ENCODE measurements around the gene TAF12.
"Not testable (repeated sequence)": the region's sequence is repeated elsewhere in the genome, so short reads cannot be mapped to it uniquely, and the experiment has no call there.

Gene TAF12, protein sequence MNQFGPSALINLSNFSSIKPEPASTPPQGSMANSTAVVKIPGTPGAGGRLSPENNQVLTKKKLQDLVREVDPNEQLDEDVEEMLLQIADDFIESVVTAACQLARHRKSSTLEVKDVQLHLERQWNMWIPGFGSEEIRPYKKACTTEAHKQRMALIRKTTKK

DNA sequence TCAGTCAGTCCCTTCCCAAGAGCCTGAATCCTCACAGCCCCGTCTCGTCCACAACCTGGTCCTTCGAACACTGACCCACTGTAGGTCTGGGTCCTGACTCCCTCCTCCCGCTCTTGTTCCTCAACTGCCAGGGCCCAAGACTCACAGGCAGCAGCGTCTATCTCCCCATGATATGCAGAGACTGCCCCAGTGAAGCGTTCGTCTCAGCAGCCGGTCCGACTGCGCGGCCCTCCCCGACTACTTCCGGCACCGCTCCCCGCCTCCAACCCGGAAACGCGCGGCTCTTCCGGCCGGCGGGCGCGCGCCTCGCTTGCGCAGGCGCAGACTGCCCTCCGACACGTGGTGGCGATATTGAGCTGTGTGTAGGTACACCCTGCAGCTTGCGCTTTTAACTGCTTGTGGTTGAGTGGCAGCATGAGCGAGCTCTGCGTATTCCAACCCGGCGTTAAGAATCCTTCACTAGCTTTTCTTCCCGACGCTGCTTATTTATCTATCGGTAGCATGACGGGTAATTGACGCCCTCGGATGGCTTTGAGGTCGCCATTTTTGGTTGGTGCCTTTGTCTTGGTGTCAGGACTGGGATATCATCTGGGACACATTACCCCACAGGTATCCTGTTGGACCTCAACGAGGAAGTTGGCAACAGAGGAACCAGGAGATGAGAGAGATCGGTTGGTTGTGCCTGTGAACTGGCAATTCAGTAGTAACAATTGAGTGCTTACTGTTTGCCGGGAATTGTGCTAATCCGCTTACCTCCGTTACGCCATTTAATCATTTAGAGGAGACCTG, at the start of gene TAF12:
TAF12 (minus strand) TSS at position 221 of the 789 bp plus-strand sequence. CDS start 20,986 bp downstream, outside the sequence.
- DNase-seq = peak; percentile 96

DNA sequence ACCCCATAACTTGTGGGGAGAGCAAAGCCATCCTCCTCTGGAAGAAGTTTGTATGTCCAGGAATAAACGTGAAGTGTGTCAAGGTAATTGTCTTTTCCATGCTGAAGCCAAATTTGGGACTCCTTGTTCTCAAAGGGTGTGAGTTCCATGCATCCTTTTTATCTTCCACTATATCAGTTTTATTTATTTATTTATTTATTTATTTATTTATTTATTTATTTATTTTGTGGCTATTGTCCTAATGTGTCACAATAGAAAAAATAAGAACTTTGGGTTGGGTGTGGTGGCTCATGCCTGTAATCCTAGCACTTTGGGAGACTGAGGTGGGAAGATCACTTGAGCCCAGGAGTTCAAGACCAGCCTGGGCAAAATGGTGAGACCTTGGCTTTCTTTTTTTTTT, 48.8 kb upstream of the TAF12 start:
- not testable (repeated sequence) for DNase-seq

DNA sequence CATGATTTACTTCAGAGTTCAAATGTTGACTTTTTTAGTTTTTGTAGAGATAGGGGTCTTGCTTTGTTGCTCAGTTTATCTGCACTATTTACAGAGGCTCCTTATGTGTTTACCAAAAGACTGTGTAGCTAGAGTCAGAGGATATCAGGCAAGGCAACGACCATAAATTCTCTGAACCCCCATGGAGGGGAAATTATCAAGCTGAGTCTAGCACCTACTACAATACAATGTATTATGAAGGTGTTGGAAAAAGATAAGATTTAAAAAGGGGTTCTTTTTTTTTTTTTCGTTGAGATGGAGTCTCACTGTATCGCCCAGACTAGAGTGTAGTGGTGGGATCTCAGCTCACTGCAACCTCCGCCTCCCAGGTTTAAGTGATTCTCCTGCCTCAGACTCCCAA, 42.1 kb upstream of the TAF12 start:
- DNase-seq = no peak

DNA sequence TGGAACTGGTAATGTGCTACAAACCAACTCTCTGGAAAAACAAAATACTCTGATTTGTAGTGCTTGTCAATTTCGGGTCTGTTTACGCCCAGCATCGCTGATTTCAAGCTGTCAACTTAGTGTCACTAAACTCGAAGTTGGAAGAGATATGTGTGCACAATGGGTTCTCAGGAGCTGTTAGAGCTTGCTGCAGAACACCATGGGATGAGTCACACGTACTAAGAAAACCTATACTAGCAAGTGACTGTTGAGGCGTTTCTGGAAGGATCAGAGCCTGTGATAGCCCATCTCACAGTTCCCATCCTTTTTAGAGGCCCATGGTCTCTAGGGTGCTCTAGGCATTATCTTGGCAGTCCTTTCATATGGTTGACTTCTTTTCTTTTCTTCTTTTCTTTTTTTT, 40.0 kb upstream of the TAF12 start:
- DNase-seq = peak; percentile 7

DNA sequence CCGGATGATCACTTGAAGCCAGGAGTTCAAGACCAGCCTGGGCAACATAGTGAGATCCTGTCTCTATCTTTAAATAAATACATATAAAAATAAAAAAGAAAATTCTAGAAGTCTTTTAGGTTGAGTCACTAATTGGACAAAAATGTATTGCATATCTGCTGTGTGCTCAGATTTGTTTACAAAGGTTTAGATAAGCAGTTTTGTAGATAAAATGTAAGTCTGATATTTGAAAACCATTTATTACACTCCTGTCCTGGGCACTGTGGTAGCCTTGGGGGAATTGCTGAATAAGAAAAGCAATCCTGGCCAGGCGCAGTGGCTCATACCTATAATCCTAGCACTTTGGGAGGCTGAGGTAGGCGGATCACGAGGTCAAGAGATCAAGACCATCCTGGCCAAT, 37.3 kb upstream of the TAF12 start:
- no peak for DNase-seq

DNA sequence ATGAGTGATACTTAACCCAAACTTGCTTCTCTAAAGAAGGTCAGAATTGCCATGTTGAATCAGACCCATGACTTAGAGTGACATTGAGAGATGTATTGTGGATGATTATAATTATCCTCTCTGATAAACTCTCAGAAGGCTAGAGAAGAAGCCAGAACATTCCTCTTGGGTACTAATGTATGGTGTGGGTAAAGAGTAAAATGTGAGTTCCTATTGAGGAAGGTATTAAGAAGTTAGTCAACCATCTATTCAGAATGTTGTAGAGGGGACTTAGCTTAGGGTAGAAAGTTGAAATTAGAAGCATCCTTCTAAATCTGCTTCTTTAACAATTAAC, 33.0 kb upstream of the TAF12 start:
- no peak for DNase-seq

DNA sequence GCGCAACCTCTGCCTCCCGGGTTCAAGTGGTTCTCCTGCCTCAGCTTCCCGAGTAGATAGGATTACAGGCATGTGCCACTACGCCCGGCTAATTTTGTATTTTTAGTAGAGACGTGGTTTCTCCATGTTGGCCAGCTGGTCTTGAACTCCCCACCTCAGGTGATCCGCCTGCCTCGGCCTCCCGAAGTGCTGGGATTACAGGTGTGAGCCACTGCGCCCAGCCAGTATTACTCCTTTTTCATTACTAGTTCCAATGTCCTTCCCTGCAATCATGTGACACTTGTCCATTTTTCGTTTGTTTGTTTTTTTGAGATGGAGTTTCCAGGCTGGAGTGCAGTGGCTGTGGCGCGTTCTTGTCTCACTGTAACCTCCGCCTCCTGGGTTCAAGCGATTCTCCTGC, 30.1 kb upstream of the TAF12 start:
- DNase-seq = not testable (repeated sequence)

DNA sequence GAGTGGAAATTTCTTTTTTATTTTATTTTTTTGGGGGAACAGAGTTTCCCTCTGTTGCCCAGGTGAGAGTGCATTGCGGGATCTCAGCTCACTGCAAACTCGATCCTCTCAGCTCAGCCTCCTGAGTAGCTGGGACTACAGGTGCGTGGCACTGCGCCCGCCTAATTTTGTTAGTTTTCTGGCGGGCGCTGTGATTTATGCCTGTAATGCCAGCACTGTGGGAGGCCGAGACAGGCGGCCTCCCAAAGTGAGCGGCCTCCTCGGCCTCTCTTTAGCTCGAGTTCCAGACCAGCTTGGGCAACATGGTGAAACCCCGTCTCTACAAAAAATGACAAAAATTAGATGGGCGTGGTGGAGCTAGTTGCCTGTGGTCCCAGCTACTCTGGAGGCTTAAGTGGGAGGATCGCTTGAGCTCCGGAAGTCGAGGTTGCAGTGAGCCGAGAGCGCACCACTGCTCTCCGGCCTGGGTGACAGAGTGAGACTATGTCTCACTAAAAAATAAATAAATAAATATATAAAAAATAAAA, 28.4 kb upstream of the TAF12 start:
- no peak for DNase-seq

DNA sequence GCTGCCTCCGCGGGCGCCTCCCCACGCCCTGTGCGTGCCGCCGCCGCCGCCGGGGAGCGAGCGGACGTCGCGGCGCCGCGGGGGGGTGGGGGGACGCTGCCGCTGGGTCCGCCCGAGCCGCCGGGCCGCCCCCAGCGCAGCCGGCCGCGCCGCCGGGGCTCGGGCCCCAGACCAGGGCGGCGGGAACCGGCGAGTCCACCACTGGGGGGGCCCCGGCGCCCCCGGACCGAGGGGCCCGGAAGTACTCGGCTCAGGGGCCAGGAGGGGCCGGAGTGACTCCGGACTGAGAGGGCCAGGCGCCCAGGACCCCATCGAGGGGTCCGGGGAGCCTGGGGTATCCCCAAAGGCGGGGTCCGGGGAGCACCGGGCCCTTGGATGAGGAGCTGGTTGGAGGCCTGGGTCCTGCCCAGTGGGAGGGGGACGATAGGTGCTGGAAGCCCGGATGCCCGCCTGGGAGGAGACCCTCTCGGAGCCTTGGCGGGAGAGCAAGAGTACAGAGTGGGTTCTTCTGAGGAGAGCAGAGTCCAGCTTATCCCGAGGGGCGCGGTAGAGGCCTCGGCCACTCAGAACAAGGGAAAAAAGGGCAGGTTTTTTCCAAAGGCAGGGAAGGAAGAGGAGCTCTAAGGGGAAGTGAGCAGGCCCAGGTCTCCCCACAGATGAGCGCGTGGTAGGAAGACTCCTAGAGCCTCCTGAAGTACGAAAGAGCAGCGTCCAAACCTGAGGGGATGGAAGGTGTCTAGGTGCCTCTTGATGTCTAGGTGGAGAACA, 26.3 kb upstream of the TAF12 start:
- peak; percentile 40 for DNase-seq

DNA sequence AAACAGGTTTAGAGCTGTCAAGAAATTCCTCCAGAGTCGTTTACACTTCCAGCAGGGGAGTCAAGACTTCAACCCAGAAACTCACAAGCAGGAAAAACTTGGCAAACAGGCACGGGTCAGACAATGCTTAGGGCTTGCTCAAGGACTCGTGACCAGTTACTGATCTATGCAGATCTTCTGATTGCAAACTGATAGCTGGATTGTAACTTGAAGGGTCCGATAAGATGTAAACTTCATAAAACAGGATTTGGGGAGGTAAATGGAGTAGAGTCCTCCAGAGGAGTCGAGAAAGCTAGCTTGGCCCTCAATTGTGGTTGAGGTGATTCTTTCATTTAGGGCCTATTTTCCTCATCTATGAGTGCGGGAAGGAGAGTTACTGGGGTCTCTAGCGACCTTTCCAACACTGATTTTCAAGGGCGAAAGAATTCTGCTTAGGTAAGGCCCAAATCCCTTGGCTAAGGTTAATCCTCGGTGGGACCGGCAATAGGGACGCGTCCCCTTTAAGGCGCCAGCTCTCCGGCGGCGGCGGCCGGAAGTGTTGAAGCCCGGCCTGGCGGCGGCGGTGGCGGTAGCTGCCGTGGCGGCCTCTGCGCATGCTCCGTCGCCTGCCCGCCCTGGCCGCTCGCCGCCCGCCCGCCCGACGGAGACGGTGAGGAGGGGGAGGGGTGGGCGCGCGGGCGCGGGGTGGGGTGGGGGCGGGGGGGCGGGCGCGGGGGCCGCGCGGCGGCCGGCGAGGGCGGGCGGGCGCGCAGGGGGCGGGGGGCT, 25.5 kb upstream of the TAF12 start, which contains the start of gene GMEB1:
GMEB1 (plus strand) TSS at position 594 of the 765 bp plus-strand sequence. CDS start 14,829 bp downstream, outside the sequence.
- peak; percentile 90 for DNase-seq

DNA sequence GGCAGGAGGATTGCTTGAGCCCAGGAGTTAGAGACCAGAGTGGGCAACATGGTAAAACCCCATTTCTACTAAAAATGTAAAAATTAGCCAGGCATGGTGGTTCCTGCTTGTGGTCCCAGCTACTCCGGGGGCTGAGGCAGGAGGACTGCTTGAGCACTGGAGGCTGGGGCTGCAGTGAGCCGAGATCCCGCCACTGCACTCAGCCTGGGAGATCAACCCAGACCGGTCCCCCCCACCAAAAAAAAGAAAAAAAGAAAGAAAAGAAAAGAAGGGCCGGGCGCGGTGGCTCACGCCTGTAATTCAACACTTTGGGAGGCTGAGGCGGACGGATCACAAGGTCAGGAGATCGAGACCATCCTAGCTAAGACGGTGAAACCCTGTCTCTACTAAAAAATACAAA, 23.9 kb upstream of the TAF12 start:
- no peak for DNase-seq

DNA sequence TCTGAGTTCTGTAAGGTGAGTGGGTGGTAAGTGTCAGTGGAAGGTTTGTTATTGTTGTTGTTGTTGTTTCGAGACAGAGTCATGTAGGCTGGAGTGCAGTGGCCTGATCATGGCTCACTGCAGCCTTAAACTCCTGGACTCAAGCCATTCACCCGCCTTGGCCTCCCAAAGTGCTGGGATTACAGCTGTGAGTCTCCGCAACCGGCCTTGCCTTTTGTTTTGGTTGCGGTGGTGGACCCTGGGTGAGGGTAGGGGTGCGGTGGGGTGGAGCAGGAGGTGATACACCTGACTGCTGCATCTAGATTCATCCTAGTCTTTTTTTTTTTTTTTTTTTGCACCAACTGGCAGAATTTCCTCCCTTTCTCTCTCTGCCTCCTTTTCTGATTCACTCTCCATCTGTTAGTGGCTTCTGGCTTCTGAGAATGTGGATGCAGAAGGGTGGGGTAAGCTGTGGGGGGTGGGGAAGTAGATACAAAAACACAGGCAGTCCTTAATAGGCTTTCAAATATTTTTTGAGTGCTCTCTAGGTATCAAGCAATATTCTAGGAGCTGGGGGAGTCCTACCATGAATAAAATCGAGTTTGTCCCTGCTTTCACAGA, 21.1 kb upstream of the TAF12 start:
- DNase-seq = no peak

DNA sequence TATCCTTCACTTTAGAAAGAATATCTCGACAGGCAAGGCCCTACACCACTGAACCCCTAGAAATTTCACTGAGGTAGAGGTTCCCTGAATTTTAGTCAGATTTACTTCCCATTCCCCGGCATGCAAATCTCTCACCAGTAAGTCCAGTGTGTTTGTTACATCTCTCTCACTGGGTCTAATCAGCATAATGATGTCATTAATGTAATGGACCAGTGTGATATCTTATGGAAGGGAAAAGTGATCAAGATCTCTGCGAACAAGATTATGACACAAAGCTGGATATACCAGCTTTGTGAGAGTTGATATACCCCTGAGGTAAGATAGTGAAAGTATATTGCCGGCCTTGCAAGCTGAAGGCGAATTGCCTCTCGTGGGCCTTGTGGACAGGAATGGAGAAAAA, 13.5 kb upstream of the TAF12 start:
- no peak for DNase-seq

DNA sequence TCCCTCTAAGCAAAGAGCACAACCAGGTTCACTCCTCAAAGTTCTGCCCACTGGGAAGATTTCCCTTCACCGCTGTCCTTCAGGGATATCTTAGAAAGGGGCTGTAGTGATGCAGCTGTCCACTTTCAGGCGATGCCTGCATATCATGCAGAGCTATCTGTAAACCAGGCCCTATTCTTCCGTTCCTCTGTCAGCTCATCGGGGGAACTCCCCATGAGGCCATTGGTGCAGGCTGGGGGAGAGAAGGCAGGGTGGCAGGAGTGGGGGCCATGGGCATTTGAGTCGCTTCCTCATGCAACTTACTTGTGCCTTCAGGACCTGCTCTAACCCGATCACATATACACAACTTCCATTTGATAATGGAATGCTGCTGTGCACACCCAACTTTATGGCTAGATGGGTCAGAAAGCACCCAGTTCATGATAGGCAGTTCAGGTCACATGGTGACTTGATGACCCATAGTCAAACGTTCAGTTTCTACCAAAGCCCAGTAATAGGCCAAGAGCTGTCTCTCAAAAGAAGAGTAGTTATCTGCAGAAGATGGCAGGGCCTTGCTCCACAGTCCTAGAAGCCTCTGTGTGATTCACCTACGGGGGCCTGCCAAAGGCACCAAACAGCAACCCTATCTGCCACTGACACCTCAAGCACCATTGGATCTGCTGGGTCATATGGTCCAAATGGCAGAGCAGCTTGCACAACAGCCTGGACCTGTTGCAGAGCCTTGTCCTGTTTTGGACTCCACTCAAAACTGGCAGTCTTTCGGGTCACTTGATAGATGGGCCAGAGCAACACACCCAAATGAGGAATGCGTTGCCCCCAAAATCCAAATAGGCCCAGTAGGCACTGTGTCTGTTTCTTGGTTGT, 12.8 kb upstream of the TAF12 start:
- DNase-seq = not testable (repeated sequence)

DNA sequence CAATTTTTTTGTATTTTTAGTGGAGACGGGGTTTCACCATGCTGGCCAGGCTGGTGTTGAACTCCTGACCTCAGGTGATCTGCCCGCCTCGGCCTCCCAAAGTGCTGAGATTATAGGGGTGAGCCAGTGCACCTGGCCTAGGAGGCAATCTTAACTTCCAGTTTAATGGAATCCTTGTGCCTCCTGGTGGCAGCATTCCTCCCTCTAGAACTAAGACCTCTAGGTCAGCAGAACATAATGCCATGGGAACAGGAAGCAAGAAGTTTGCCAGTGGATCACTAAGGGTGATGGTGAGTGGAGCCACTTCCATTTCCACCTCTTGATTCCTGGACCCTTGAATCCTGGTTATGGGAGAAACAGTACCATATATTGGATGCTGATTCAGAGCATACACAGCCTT, 11.0 kb upstream of the TAF12 start:
- DNase-seq = not testable (repeated sequence)

DNA sequence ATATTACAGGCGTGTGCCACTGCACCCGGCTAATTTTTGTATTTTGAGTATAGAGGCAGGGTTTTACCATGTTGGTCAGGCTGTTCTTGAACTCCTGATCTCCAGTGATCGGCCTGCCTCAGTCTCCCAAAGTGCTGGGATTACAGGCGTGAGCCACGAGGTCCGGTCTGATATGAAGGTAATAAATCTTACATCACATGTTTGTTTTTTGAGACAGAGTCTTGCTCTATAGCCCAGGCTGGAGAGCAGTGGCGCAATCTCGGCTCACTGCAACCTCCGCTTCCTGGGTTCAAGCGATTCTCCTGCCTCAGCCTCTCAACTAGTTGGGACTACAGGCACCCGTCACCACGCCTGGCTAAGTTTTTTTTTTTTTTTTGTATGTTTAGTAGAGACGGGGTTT, 10.2 kb upstream of the TAF12 start:
- not testable (repeated sequence) for DNase-seq

DNA sequence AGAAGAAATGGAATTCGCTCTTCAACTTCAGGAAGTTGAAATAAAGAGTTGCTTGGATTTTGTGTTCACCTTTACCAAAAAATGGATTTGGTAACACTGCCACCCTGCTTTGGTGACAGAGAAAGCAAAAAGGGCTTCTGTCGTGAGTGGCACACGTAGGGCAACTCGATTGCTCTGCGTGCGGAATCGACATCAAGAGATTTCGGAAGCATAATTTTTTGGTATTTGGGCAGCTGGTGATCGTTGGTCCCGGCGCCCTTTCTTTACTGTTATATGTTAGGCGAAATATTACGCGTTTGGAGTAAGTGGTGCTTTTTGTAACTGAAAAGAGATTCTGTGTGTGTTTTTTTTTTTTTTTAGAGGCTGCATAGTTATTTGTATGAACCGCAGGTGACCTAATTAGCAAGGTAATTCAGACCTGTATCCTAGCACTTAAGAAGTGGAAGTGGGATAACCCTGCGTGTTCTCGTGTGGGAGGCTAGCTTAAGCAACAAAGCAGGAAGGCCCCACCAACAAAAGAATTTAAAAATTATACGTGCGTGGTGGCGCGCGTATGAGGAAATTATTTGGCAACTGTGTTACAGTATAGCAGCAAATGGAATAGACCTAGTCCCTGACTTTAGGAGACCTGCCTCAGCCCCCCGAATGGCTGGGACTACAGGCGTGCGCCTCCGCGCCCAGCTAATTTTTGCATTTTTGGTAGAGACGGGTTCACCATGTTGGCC, 5.8 kb upstream of the TAF12 start, which contains the start of gene RNU11:
RNU11 (plus strand) TSS at position 127 of the 725 bp plus-strand sequence.
- peak; percentile 96 for DNase-seq

DNA sequence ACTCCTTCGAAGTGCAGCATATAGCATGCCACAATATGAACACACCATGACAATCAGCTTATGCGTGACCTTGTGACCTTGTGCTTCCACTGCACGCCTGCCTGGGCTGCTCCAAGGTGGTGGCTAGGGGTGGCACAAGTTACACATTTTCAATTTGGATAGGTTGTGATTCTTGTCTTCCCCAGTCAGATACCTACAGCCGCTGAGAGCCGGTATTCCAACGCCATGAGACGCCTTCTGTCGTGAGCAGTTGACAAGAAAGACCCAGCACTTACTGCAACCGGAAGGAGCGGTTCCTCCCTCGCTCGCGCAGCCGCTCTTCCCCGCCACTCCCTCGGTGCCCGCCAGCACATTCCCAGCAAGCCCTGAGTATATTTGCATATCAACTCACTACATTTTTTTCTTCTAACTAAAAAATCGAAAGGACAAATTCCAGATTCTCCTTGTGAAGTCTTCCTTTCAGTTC, 5.2 kb upstream of the TAF12 start:
- DNase-seq = peak; percentile 95

DNA sequence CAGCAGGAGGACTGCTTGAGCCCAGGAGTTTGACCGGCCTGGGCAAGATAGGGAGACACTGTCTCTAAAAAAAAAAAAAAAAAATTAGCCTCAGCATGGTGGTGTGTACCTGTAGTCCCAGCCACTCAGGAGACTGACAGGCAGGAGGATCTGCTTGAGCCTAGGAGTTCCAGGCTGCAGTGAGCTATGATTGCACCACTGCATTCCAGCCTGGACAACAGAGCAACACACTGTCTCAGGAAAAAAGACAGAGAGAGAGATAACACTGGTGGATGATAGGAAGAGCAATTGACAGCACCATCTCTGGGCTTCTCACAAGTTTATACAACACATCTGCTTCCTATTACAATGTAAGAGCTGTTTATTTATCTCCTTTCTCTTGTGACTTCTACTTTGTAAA, 3.2 kb upstream of the TAF12 start:
- no peak for DNase-seq

DNA sequence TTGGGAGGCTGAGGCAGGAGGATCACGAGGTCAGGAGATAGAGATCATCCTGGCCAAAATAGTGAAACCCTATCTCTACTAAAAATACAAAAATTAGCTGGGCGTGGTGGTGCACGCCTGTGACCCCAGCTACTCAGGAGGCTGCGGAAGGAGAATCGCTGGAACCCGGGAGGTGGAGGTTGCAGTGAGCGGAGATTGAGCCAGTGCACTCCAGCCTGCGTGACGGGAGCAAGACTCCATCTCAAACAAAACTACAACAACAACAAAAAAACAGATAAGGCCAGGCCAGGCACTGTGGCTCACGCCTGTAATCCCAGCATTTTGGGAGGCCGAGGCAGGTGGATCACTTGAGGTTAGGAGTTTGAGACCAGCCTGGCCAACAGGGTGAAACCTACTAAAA, 2.5 kb upstream of the TAF12 start:
- not testable (repeated sequence) for DNase-seq
